Kidney (tissue), 14 donors: ENCODE measurements around the gene ATP2B3. TPM values are rescaled to one million over a fixed set of nuclear protein-coding genes. Genes with fewer than 3 reads are reported as not detected.

Experiments
- DNase-seq, 5 donors: peaks; one replicate each; pipeline ENCODE4 v3.0.0-alpha.2; 2013 to 2020
- FAIRE-seq: peaks from 2 replicates; lab custom pipeline; 2012; peaks lifted over from hg19 to GRCh38; lab: Jason Lieb, UNC
- H3K27ac ChIP-seq, 2 donors: one replicate each; pipeline ENCODE4 v1.7.0; 2013; ENCODE audit warnings: low read depth in 2 of 2, low read length in 2 of 2, inconsistent platforms in 1 of 2
- H3K27me3 ChIP-seq: one replicate; pipeline ENCODE4 v1.7.1; 2013; ENCODE audit warnings: low read length, inconsistent platforms; ENCODE audit not compliant: control insufficient read depth, insufficient read depth
- H3K36me3 ChIP-seq, 3 donors: one replicate each; pipeline versions ENCODE4 v1.7.0 to v1.7.1; 2013; ENCODE audit warnings: low read length in 3 of 3, control low read depth in 1 of 3, inconsistent platforms in 1 of 3; ENCODE audit not compliant: insufficient read depth in 3 of 3, control insufficient read depth in 2 of 3
- H3K4me1 ChIP-seq, 3 donors: one replicate each; pipeline versions ENCODE4 v1.7.0 to v1.7.1; 2013; ENCODE audit warnings: low read length in 3 of 3, inconsistent platforms in 1 of 3, low read depth in 1 of 3; ENCODE audit not compliant: control insufficient read depth in 2 of 3, insufficient read depth in 2 of 3
- H3K4me3 ChIP-seq, 3 donors: one replicate each; pipeline versions ENCODE4 v1.7.0 to v1.8.1; 2013; ENCODE audit warnings: low read length in 3 of 3, control low read depth in 1 of 3, inconsistent platforms in 1 of 3
- H3K9ac ChIP-seq, 3 donors: one replicate each; pipeline versions ENCODE4 v1.7.0 to v1.7.1; 2013; ENCODE audit warnings: low read length in 3 of 3, control low read depth in 1 of 3, inconsistent platforms in 1 of 3
- H3K9me3 ChIP-seq, 3 donors: one replicate each; pipeline versions ENCODE4 v1.7.0 to v1.7.1; 2013; ENCODE audit warnings: low read length in 3 of 3, control low read depth in 1 of 3, inconsistent platforms in 1 of 3; ENCODE audit not compliant: control insufficient read depth in 2 of 3, insufficient read depth in 1 of 3
- intact Hi-C: fragments of 100-400 bp; cut with DNase I; formaldehyde crosslinking; loops from one replicate; pipeline ENCODE4 v1.11.1; 2022
- polyA plus RNA-seq: library from polyadenylated mRNA; stranded (reverse); fragments of 350-450 nt; fragmentation: Illumina TruSeq; extraction: RNeasy Lipid Tissue Mini Kit (QIAGEN cat#74804); gene quantifications from one replicate; pipeline ENCODE4 v1.2.3, GENCODE V29; 2014; ENCODE audit warnings: low read depth, low replicate concordance; ENCODE audit not compliant: insufficient read depth
- total RNA-seq: library from RNA; stranded (reverse); fragmentation: NEBNext Ultra II Directional; extraction: Animal tissue kit (Norgen Biotek cat#: 25700); gene quantifications from one replicate; pipeline ENCODE4 v1.2.1, GENCODE V29; 2021
- TF ChIP-seq, protein P1 (sequence below): IDR thresholded peaks from 3 replicates; pipeline ENCODE4 v1.5.1; 2012; ENCODE audit warnings: mild to moderate bottlenecking, moderate library complexity, borderline replicate concordance; ENCODE audit not compliant: insufficient read depth; ENCODE audit errors: extremely low read depth
- donor health status: control.
- donor health status: control.
- donor health status: control.
- donor health status: control.
- donor health status: control.
- donor health status: DM: yes; HTN: yes; CAD: no.
- donor health status: Normal renal cell carcinoma (clear cell type).

Gene ATP2B3
- total and polyA plus RNA-seq, 2 donors from 2014 or later: 0.37 TPM; not detected in 1

DNA sequence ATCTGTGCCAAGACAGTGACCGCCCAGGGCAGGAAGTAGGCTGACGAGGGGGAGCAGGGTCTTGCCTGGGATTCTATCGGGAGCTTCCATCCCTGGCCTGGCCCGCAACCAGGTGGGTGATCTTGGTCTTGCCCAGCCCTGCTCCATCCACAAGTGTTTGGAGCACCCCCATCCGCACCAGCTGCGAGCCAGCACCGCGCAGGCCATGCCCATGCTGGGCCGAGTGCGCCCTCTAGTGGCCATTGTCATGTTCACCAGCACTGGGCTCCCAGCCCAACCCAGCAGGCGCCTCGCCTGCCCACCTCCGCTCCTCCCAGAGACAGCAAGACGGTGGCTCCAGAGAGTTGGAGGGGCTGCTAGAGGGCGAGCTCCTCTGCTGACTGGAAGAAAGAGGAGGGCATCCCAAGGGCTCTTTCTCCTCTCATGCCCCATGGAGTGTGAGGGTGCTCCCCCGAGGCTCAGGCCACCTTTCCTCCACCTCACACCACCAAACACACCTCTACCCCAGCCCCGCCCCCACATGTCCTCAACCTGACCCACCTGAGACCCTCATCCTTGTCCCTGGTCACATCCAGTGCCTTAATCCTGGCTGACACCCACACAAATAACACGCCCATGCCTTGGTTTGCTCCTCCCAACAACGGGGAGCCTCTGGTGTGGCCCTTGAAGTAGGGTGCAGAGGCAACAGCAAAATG is 9.8 kb upstream of the ATP2B3 start:
- H3K4me1 ChIP-seq: no peaks in the 10 kb centered on the region
- H3K27ac ChIP-seq: no peak overlapping the region
- TF ChIP-seq, protein P1, sequence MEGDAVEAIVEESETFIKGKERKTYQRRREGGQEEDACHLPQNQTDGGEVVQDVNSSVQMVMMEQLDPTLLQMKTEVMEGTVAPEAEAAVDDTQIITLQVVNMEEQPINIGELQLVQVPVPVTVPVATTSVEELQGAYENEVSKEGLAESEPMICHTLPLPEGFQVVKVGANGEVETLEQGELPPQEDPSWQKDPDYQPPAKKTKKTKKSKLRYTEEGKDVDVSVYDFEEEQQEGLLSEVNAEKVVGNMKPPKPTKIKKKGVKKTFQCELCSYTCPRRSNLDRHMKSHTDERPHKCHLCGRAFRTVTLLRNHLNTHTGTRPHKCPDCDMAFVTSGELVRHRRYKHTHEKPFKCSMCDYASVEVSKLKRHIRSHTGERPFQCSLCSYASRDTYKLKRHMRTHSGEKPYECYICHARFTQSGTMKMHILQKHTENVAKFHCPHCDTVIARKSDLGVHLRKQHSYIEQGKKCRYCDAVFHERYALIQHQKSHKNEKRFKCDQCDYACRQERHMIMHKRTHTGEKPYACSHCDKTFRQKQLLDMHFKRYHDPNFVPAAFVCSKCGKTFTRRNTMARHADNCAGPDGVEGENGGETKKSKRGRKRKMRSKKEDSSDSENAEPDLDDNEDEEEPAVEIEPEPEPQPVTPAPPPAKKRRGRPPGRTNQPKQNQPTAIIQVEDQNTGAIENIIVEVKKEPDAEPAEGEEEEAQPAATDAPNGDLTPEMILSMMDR: peak; percentile 76
- no peaks in the 10 kb centered on the region for H3K27me3 ChIP-seq
- no peak overlapping the region for H3K9ac ChIP-seq
- H3K4me3 ChIP-seq: no peak overlapping the region
- no peaks in the 10 kb centered on the region for H3K9me3 ChIP-seq
- FAIRE-seq (no peak), DNase-seq (peak; percentile 78 to 92 (median 85))
- intact Hi-C loops: no loop called here
- no peaks in the 10 kb centered on the region for H3K36me3 ChIP-seq

DNA sequence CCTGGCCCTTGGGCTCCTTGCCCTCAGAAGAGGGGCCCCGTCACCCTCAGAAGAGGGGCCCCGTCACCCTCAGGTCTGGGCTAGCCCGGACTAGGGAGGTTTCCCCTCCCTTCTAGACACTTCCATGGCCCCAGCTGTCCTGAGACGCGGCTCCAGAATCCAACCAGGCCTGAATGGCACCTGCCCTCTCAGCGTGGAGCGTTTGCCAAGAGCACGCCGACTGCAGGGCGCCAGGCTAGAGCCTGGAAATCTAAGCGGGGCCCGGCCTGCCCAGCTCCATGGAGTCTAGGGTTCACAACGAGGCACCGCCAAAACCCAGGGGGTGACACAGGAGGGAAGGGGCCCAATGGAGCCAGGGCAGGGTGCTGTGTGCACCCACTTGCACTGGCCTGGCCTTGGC is 7.8 kb upstream of the ATP2B3 start:
- TF ChIP-seq, protein P1: no peak

DNA sequence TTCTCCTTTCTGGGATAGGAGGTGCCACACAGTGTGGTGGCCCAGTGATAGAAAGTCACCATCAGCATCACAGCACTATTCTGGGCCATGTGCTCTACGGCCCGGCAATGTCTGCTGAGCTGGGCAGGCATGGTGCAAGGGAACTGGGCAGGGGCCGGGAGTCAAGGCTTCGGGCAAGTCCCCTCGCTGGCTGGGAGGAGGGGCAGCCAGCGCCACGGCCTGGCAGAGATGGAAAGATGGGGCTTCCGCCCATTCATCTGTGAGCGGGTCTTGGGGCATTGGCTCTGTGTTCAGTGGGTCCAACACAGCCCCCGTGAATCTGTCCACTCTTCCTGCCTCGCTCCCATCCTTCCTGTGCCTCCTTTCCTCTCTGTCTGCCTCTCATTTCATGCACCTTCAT is 7.1 kb upstream of the ATP2B3 start:
- no peak for DNase-seq
- TF ChIP-seq, protein P1: no peak
- no peaks in the 10 kb centered on the region for H3K36me3 ChIP-seq
- H3K27me3 ChIP-seq: no peaks in the 10 kb centered on the region
- no peak overlapping the region for H3K27ac ChIP-seq
- no peak overlapping the region for H3K9ac ChIP-seq
- no peak for FAIRE-seq
- intact Hi-C loops: no loop called here
- H3K4me3 ChIP-seq: no peak overlapping the region
- H3K9me3 ChIP-seq: no peaks in the 10 kb centered on the region
- no peaks in the 10 kb centered on the region for H3K4me1 ChIP-seq

More for the DNA sequence above, 7.8 kb upstream of the ATP2B3 start:
- H3K4me3 ChIP-seq: no peak overlapping the region
- H3K27ac ChIP-seq: no peak overlapping the region
- H3K4me1 ChIP-seq: no peaks in the 10 kb centered on the region
- H3K9me3 ChIP-seq: no peaks in the 10 kb centered on the region
- no peak overlapping the region for H3K9ac ChIP-seq
- no peaks in the 10 kb centered on the region for H3K27me3 ChIP-seq
- intact Hi-C loops: no loop called here
- no peak for DNase-seq
- no peak for FAIRE-seq
- no peaks in the 10 kb centered on the region for H3K36me3 ChIP-seq
